SK-N-SH (cell line): Measurements from ENCODE around the gene KCNQ5. TPM values are rescaled to one million over a fixed set of nuclear protein-coding genes. Genes with fewer than 3 reads are reported as not detected.

ENCODE experiments used
- CTCF ChIA-PET: fragments of 300-600, 350-600 bp; formaldehyde crosslinking; extraction: SDS; loops from one replicate; lab custom pipeline; 2021; lab: Yijun Ruan, JAX
- POLR2A ChIA-PET: fragments of 350-600 bp; sonication (Branson Sonifier 250); formaldehyde crosslinking; extraction: SDS; loops from one replicate; lab custom pipeline; 2020; ENCODE audit warnings: antibody characterized with exemption, inconsistent platforms; lab: Yijun Ruan, JAX
- DNase-seq: peaks from one replicate; pipeline ENCODE4 v3.0.0; 2012
- H2AFZ ChIP-seq: fragments of 200-600 bp; sonication (generic); 2 replicates; pipeline ENCODE4 v1.8.1; 2016; ENCODE audit warnings: antibody characterized with exemption, mild to moderate bottlenecking, low read depth
- H3F3A ChIP-seq: fragments of 200-600 bp; sonication (generic); replicated peaks from 2 replicates; pipeline ENCODE3; 2016; ENCODE audit warnings: antibody characterized with exemption, mild to moderate bottlenecking; ENCODE audit not compliant: insufficient read depth
- H3K27ac ChIP-seq, 2 experiments: fragments of 200-500 bp in 1 of 2; fragments of 200-600 bp in 1 of 2; sonication (Bioruptor generic) in 1 of 2; sonication (generic), shearing (Covaris generic) in 1 of 2; 2 replicates each; pipeline versions ENCODE4 v1.5.1 to v1.6.1; 2014 to 2016; ENCODE audit warnings: low read depth in 2 of 2, inconsistent platforms in 1 of 2, low read length in 1 of 2, mild to moderate bottlenecking in 1 of 2, mixed read lengths in 1 of 2
- H3K27me3 ChIP-seq: fragments of 200-600 bp; sonication (generic), shearing (Covaris generic); 2 replicates; pipeline ENCODE4 v1.6.1; 2016; ENCODE audit warnings: mixed run types; ENCODE audit not compliant: insufficient read depth
- H3K36me3 ChIP-seq, 2 experiments: fragments of 200-500 bp in 1 of 2; fragments of 200-600 bp in 1 of 2; sonication (Bioruptor generic) in 1 of 2; sonication (generic) in 1 of 2; replicated peaks in 1 of 2; 2 replicates each; pipeline versions ENCODE3 to v1.5.1; 2014 to 2016; ENCODE audit warnings: low read length in 1 of 2, mild to moderate bottlenecking in 1 of 2; ENCODE audit not compliant: insufficient read depth in 2 of 2, control insufficient read depth in 1 of 2
- H3K4me1 ChIP-seq, 2 experiments: fragments of 200-500 bp in 1 of 2; fragments of 200-600 bp in 1 of 2; sonication (Bioruptor generic) in 1 of 2; sonication (generic), shearing (Covaris generic) in 1 of 2; 2 replicates each; pipeline versions ENCODE4 v1.5.1 to v1.6.1; 2014 to 2016; ENCODE audit warnings: low read depth in 1 of 2, low read length in 1 of 2, mixed run types in 1 of 2; ENCODE audit not compliant: insufficient read depth in 2 of 2, control insufficient read depth in 1 of 2
- H3K4me2 ChIP-seq: fragments of 200-600 bp; sonication (generic), shearing (Covaris generic); 2 replicates; pipeline ENCODE4 v1.6.1; 2017; ENCODE audit warnings: mixed run types
- H3K4me3 ChIP-seq, 2 experiments: fragments of 200-500 bp in 1 of 2; fragments of 200-600 bp in 1 of 2; sonication (Bioruptor generic) in 1 of 2; sonication (generic), shearing (Covaris generic) in 1 of 2; 2 replicates each; pipeline versions ENCODE4 v1.5.1 to v1.8.1; 2014 to 2016; ENCODE audit warnings: low read depth in 2 of 2, inconsistent platforms in 1 of 2, low read length in 1 of 2, mild to moderate bottlenecking in 1 of 2, mixed read lengths in 1 of 2, moderate library complexity in 1 of 2
- H3K79me2 ChIP-seq: fragments of 200-600 bp; sonication (generic); 2 replicates; pipeline ENCODE4 v1.8.1; 2017; ENCODE audit warnings: mild to moderate bottlenecking; ENCODE audit not compliant: insufficient read depth
- H3K9ac ChIP-seq: fragments of 200-600 bp; sonication (generic); 2 replicates; pipeline ENCODE4 v1.6.1; 2017; ENCODE audit warnings: mixed run types
- H3K9me2 ChIP-seq: fragments of 200-600 bp; sonication (generic); 2 replicates; pipeline ENCODE4 v1.6.1; 2017; ENCODE audit warnings: mixed run types
- H3K9me3 ChIP-seq: fragments of 200-600 bp; sonication (generic); 2 replicates; pipeline ENCODE4 v1.6.1; 2017; ENCODE audit warnings: mixed run types, mild to moderate bottlenecking, moderate library complexity
- H4K20me1 ChIP-seq: fragments of 200-600 bp; sonication (generic); 2 replicates; pipeline ENCODE4 v1.6.1; 2017; ENCODE audit warnings: mild to moderate bottlenecking, mixed run types; ENCODE audit not compliant: insufficient read depth
- CHD2 ChIP-seq: fragments of 150-350 bp; IDR thresholded peaks from 2 replicates; pipeline ENCODE4 v1.6.1; 2018; ENCODE audit warnings: low read length; ENCODE audit not compliant: partially characterized antibody
- ELF1 ChIP-seq: IDR thresholded peaks from 2 replicates; pipeline ENCODE4 v1.4.0; 2012
- EP300 ChIP-seq, 2 experiments: IDR thresholded peaks; 2 replicates each; pipeline versions ENCODE4 v1.4.0 to v1.6.1; 2012; ENCODE audit warnings: borderline replicate concordance in 1 of 2, low read depth in 1 of 2, low read length in 1 of 2
- EZH2phosphoT487 ChIP-seq: fragments of 200-600 bp; sonication (generic); IDR thresholded peaks from 2 replicates; pipeline ENCODE4 v1.6.1; 2017; ENCODE audit warnings: low read depth, mixed run types, mild to moderate bottlenecking, antibody characterized with exemption, moderate library complexity, borderline replicate concordance
- FOXJ3 ChIP-seq: sonication (generic); formaldehyde crosslinking; IDR thresholded peaks from 2 replicates; pipeline ENCODE4 v1.5.1; 2020; ENCODE audit warnings: mild to moderate bottlenecking, missing genetic modification reagents
- FOXM1 ChIP-seq: IDR thresholded peaks from 2 replicates; pipeline ENCODE4 v1.4.0; 2012; ENCODE audit warnings: low read depth, mild to moderate bottlenecking
- MXI1 ChIP-seq: IDR thresholded peaks from 2 replicates; pipeline ENCODE4 v1.6.1; 2012; ENCODE audit warnings: mild to moderate bottlenecking, low read depth, low read length, improper control_type of control experiment
- NFIC ChIP-seq: IDR thresholded peaks from 2 replicates; pipeline ENCODE4 v1.4.0; 2012; ENCODE audit warnings: borderline replicate concordance
- RAD21 ChIP-seq: IDR thresholded peaks from 2 replicates; pipeline ENCODE4 v1.6.1; 2012; ENCODE audit warnings: mild to moderate bottlenecking, low read length
- RCOR1 ChIP-seq: fragments of 150-350 bp; IDR thresholded peaks from 2 replicates; pipeline ENCODE4 v1.6.1; 2017; ENCODE audit warnings: antibody characterized with exemption, low read length
- RFX5 ChIP-seq: IDR thresholded peaks from 2 replicates; pipeline ENCODE4 v1.6.1; 2012; ENCODE audit warnings: mild to moderate bottlenecking, improper control_type of control experiment, low read length
- TAF1 ChIP-seq: IDR thresholded peaks from 2 replicates; pipeline ENCODE4 v1.6.1; 2012; ENCODE audit warnings: low read depth, mild to moderate bottlenecking, low read length, moderate library complexity, borderline replicate concordance
- TCF12 ChIP-seq: IDR thresholded peaks from 2 replicates; pipeline ENCODE4 v1.4.0; 2012
- TEAD4 ChIP-seq: IDR thresholded peaks from 2 replicates; pipeline ENCODE4 v1.4.0; 2012; ENCODE audit warnings: mild to moderate bottlenecking, borderline replicate concordance; ENCODE audit not compliant: insufficient read depth
- WGBS: methylation state at CpG from one replicate; pipeline ENCODE4 v1.1.6; 2017; ENCODE audit warnings: low lambda C conversion rate; 5-methylcytosine and 5-hydroxymethylcytosine counted together
- polyA plus RNA-seq, 3 experiments: library from polyadenylated mRNA; depleted of rRNA; stranded (reverse); fragments of >200 nt; gene quantifications; 2 replicates each; pipeline ENCODE4 v1.2.3, GENCODE V29; 2012
- TF ChIP-seq, protein P1 (sequence below): IDR thresholded peaks from 2 replicates; pipeline ENCODE4 v1.4.0; 2012; ENCODE audit warnings: low read depth, borderline replicate concordance
- TF ChIP-seq, protein P2 (sequence below): IDR thresholded peaks from 2 replicates; pipeline ENCODE4 v1.6.1; 2012; ENCODE audit warnings: mild to moderate bottlenecking, low read depth, low read length, moderate library complexity
- TF ChIP-seq, protein P3 (sequence below): fragments of 150-350 bp; IDR thresholded peaks from 2 replicates; pipeline ENCODE4 v1.6.1; 2017; ENCODE audit warnings: antibody characterized with exemption, low read length, low read depth, borderline replicate concordance

The KCNQ5 gene
- polyA plus RNA-seq, 1 of the 3 experiments (the other 2 are of a cell fraction), result 3.2 TPM

DNA sequence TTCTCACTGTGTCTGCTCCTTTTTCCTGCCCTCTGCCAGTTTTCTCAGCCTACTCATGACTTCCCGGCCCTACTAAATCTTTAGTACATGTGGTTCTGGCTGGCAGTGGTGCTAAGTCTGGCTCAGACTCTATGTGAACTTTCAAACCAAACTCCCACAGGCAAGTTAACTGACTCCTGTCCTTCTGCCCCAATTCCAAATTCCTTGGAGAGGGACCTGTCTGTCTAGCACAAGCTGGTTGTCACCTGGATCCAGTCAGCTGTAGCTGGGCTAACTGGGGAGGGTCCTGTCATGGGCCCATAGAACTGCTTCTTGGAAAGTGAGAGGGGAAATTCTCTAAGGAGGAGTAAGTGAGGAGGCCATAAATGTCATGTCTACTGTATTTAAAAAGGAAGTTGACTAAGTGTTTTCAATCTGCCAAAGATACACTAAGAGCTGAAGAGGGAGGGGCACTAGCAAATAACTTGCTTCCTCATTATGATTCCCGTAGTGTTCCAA lies 240.1 kb downstream of the KCNQ5 start (continued):
- TF ChIP-seq, protein P1, sequence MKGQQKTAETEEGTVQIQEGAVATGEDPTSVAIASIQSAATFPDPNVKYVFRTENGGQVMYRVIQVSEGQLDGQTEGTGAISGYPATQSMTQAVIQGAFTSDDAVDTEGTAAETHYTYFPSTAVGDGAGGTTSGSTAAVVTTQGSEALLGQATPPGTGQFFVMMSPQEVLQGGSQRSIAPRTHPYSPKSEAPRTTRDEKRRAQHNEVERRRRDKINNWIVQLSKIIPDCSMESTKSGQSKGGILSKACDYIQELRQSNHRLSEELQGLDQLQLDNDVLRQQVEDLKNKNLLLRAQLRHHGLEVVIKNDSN, result 0 out of 2 replicates have a peak, but pooled peaks have one; percentile 11
- TF ChIP-seq FOXM1 (0 out of 2 replicates have a peak, but pooled peaks have one; percentile 34), EP300 (IDR thresholded peaks at IDR 0.05; ENCODE audit: borderline replicate concordance in 1 of 2, low read depth in 1 of 2, low read length in 1 of 2) (peak in 1 of 2 experiments; percentile 22; a peak in 1 of 4 replicates), ELF1 (0 out of 2 replicates have a peak, but pooled peaks have one; percentile 11), RFX5 (no peak), TCF12 (0 out of 2 replicates have a peak, but pooled peaks have one; percentile 19), EZH2phosphoT487 (no peak), RCOR1 (no peak), FOXJ3 (no peak), CHD2 (no peak), TEAD4 (0 out of 2 replicates have a peak, but pooled peaks have one; percentile 9)
- TF ChIP-seq, protein P2, sequence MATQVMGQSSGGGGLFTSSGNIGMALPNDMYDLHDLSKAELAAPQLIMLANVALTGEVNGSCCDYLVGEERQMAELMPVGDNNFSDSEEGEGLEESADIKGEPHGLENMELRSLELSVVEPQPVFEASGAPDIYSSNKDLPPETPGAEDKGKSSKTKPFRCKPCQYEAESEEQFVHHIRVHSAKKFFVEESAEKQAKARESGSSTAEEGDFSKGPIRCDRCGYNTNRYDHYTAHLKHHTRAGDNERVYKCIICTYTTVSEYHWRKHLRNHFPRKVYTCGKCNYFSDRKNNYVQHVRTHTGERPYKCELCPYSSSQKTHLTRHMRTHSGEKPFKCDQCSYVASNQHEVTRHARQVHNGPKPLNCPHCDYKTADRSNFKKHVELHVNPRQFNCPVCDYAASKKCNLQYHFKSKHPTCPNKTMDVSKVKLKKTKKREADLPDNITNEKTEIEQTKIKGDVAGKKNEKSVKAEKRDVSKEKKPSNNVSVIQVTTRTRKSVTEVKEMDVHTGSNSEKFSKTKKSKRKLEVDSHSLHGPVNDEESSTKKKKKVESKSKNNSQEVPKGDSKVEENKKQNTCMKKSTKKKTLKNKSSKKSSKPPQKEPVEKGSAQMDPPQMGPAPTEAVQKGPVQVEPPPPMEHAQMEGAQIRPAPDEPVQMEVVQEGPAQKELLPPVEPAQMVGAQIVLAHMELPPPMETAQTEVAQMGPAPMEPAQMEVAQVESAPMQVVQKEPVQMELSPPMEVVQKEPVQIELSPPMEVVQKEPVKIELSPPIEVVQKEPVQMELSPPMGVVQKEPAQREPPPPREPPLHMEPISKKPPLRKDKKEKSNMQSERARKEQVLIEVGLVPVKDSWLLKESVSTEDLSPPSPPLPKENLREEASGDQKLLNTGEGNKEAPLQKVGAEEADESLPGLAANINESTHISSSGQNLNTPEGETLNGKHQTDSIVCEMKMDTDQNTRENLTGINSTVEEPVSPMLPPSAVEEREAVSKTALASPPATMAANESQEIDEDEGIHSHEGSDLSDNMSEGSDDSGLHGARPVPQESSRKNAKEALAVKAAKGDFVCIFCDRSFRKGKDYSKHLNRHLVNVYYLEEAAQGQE, result no peak
- TF ChIP-seq, protein P3, sequence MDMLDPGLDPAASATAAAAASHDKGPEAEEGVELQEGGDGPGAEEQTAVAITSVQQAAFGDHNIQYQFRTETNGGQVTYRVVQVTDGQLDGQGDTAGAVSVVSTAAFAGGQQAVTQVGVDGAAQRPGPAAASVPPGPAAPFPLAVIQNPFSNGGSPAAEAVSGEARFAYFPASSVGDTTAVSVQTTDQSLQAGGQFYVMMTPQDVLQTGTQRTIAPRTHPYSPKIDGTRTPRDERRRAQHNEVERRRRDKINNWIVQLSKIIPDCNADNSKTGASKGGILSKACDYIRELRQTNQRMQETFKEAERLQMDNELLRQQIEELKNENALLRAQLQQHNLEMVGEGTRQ, result no peak

DNA sequence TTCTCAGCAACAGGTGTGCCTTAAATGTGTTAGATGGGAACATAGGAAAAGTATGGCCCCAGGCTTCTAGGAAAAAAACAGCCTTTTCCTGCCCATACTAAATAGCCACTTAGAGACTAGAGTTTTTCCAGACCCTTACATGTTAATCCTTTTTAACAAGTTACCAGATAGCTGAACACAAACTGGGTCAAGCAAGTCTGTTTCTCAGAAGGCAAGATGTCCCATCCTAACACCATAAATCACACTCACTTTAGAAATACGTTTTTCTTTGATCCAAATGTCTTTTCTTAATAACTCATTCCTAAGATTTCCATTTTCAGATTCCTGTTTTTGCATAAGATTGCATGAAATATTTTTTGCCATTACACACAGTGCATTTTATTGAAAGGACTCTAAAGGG lies 241.3 kb downstream of the KCNQ5 start:
- H3K9ac ChIP-seq, result no peak overlapping the region
- no peak for TF ChIP-seq RFX5
- TF ChIP-seq, protein P3, result no peak
- TF ChIP-seq, protein P1, result no peak
- no peak for TF ChIP-seq NFIC
- TF ChIP-seq MXI1, result no peak
- TF ChIP-seq RAD21, result no peak
- no peak for TF ChIP-seq TAF1
- no peak for TF ChIP-seq RCOR1
- 43% methylated on average over 1 of the region's 1 CpG for WGBS
- no peak overlapping the region for H3K4me3 ChIP-seq
- no peaks in the 10 kb centered on the region for H3K9me2 ChIP-seq
- H3K36me3 ChIP-seq, result no peaks in the 10 kb centered on the region
- peaks cover 27% of the 10 kb centered on the region for H3F3A ChIP-seq
- no peak overlapping the region for H2AFZ ChIP-seq
- H3K79me2 ChIP-seq, result peaks cover 70% of the 10 kb centered on the region
- no peak for DNase-seq
- POLR2A ChIA-PET, result no interaction called here
- 0 out of 2 replicates have a peak overlapping the region, but pooled peaks have one; percentile 69 for H3K4me2 ChIP-seq
- peaks cover 3 to 30% of the 10 kb centered on the region in 2 experiments; a peak in 3 of 4 replicates for H3K4me1 ChIP-seq
- no peaks in the 10 kb centered on the region for H3K27me3 ChIP-seq
- no peaks in the 10 kb centered on the region for H4K20me1 ChIP-seq
- CTCF ChIA-PET, result interaction anchor here (1.0 kb wide), 1 partner anchor 10 kb away, joined by 3 read pairs; no protein-coding TSS in a partner anchor
- H3K27ac ChIP-seq, result peak overlapping the region in 1 of 2 experiments; percentile 92; a peak in 2 of 4 replicates
- no peaks in the 10 kb centered on the region for H3K9me3 ChIP-seq
